ENCODE results near the gene LHFPL6. TPM values are rescaled to one million over a fixed set of nuclear protein-coding genes. Genes with fewer than 3 reads are reported as not detected.

The LHFPL6 gene
- total and polyA plus RNA-seq, 10 donors, result 6.9 to 49.0 (median 30.5) TPM

- WGBS, 5 donors, result 88 to 96% (median 94%) methylated on average over 1 of the region's 1 CpG
- Histone ChIP-seq H3K27ac (no peak overlapping the region), H3K4me3 (no peak overlapping the region), H3K4me1 (no peaks in the 10 kb centered on the region), H3K36me3 (no peaks in the 10 kb centered on the region), H3K9me3 (peaks cover 0 to 6% (median 2%) of the 10 kb centered on the region in 8 donors), H3K27me3 (replicated peaks in 1 of 7) (no peaks in the 10 kb centered on the region)
- TF ChIP-seq POLR2A (IDR thresholded peaks at IDR 0.05), result no peak
- TF ChIP-seq CTCF (IDR thresholded peaks at IDR 0.05 in 8 of 11, conservative IDR thresholded peaks at IDR 0.05 in 3 of 11), result no peak
- TF ChIP-seq POLR2AphosphoS5 (IDR thresholded peaks at IDR 0.05), result no peak
- intact Hi-C loops (cut with DNase I; ENCODE audit: low total_unique reads), result no loop called here
- no peak for DNase-seq
Observed at GRCh38 chr13:39461685-39462266, 141.2 kb downstream of the LHFPL6 start.

GRCh38 chr13:39457274-39457673, 145.7 kb downstream of the LHFPL6 start:
- intact Hi-C loops (cut with DNase I; ENCODE audit: low total_unique reads), result no loop called here
- TF ChIP-seq POLR2A (IDR thresholded peaks at IDR 0.05) (no peak), POLR2AphosphoS5 (IDR thresholded peaks at IDR 0.05) (no peak), CTCF (IDR thresholded peaks at IDR 0.05 in 8 of 11, conservative IDR thresholded peaks at IDR 0.05 in 3 of 11) (no peak)
- Histone ChIP-seq H3K4me1 (peaks cover 5 to 24% (median 13%) of the 10 kb centered on the region in 6 donors), H3K36me3 (no peaks in the 10 kb centered on the region), H3K9me3 (peaks cover 0 to 6% (median 2%) of the 10 kb centered on the region in 8 donors), H3K4me3 (no peak overlapping the region), H3K27ac (no peak overlapping the region), H3K27me3 (replicated peaks in 1 of 7) (no peaks in the 10 kb centered on the region)
- 88 to 95% (median 89%) methylated on average over 1 of the region's 1 CpG for WGBS, 5 donors
- DNase-seq, result no peak

- peaks cover 0 to 6% (median 2%) of the 10 kb centered on the region in 8 donors for H3K9me3 ChIP-seq
- intact Hi-C loops (cut with DNase I; ENCODE audit: low total_unique reads), result no loop called here
- no peaks in the 10 kb centered on the region for H3K27me3 ChIP-seq (replicated peaks in 1 of 7)
- peak overlapping the region in 5 of 8 donors; percentile 1 to 18 (median 14) for H3K27ac ChIP-seq
- no peak overlapping the region for H3K4me3 ChIP-seq
- 48 to 66% (median 52%) methylated on average over 4 of the region's 4 CpGs for WGBS, 5 donors
- peaks cover 10 to 40% (median 27%) of the 10 kb centered on the region in 6 donors for H3K4me1 ChIP-seq
- TF ChIP-seq POLR2AphosphoS5 (IDR thresholded peaks at IDR 0.05) (no peak), POLR2A (IDR thresholded peaks at IDR 0.05) (no peak), CTCF (IDR thresholded peaks at IDR 0.05 in 8 of 11, conservative IDR thresholded peaks at IDR 0.05 in 3 of 11) (no peak)
- no peak for DNase-seq
- H3K36me3 ChIP-seq, result no peaks in the 10 kb centered on the region
Observed at GRCh38 chr13:39455521-39456175, 147.3 kb downstream of the LHFPL6 start.

- Histone ChIP-seq H3K9me3 (peaks cover 0 to 6% (median 2%) of the 10 kb centered on the region in 8 donors), H3K4me1 (peaks cover 10 to 46% (median 27%) of the 10 kb centered on the region in 6 donors), H3K4me3 (no peak overlapping the region), H3K27me3 (replicated peaks in 1 of 7) (no peaks in the 10 kb centered on the region), H3K27ac (peak overlapping the region in 7 of 8 donors; percentile 26 to 76 (median 65)), H3K36me3 (no peaks in the 10 kb centered on the region)
- no peak for DNase-seq
- intact Hi-C loops (cut with DNase I; ENCODE audit: low total_unique reads), result no loop called here
- 63 to 81% (median 69%) methylated on average over 1 of the region's 1 CpG for WGBS, 5 donors
- TF ChIP-seq POLR2A (IDR thresholded peaks at IDR 0.05) (no peak), POLR2AphosphoS5 (IDR thresholded peaks at IDR 0.05) (no peak), CTCF (IDR thresholded peaks at IDR 0.05 in 8 of 11, conservative IDR thresholded peaks at IDR 0.05 in 3 of 11) (no peak)
Observed at GRCh38 chr13:39452834-39453233, 150.2 kb downstream of the LHFPL6 start.
